HG03280 (cell line): Measurements from ENCODE around the gene RRAS.
A peak's percentile ranks its signal among the peaks of the same experiment; 100 is the strongest.

Source experiments
- ATAC-seq: cut with Tn5 transposase; IDR thresholded peaks from one replicate; pipeline ENCODE4 v1.9.1; 2021; ENCODE audit warnings: mild to moderate bottlenecking, moderate library complexity; ENCODE audit not compliant: unreplicated experiment

Gene RRAS

DNA sequence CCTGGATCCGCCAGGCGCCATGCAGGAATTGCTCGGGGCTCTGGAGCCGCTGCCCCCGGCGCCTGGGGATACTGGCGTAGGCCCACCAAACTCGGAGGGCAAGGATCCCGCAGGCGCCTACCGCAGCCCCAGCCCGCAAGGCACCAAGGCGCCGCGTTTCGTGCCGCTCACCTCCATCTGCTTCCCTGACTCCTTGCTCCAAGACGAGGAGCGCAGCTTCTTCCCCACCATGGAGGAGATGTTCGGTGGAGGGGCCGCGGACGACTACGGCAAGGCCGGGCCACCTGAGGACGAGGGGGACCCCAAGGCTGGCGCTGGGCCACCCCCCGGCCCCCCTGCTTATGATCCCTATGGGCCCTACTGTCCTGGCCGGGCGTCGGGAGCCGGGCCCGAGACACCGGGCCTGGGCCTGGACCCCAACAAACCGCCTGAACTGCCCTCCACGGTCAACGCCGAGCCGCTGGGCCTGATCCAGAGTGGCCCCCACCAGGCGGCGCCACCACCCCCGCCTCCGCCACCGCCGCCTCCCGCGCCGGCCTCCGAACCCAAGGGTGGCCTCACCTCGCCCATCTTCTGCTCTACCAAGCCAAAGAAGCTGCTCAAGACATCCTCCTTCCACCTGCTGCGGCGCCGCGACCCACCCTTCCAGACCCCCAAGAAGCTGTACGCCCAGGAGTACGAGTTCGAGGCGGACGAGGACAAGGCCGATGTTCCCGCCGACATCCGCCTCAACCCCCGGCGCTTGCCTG, 42.8 kb downstream of the RRAS start:
- no peak for ATAC-seq

DNA sequence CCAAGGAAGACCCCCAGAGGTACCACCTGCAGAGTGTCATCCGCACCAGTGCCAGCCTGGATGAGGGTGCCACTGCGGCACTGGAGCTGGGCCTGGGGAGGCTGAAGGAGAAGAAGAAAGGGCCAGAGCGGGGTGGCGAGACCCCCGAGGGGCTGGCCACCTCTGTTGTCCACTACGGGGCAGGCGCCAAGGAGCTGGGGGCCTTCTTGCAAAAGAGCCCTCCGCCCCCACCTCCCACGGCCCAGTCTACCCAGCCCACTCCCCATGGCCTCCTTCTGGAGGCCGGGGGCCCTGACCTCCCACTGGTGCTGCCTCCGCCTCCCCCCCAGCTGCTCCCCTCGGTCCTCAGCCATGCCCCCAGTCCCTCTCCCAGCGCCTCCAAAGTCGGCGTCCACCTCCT, 43.5 kb downstream of the RRAS start:
- ATAC-seq, result no peak

DNA sequence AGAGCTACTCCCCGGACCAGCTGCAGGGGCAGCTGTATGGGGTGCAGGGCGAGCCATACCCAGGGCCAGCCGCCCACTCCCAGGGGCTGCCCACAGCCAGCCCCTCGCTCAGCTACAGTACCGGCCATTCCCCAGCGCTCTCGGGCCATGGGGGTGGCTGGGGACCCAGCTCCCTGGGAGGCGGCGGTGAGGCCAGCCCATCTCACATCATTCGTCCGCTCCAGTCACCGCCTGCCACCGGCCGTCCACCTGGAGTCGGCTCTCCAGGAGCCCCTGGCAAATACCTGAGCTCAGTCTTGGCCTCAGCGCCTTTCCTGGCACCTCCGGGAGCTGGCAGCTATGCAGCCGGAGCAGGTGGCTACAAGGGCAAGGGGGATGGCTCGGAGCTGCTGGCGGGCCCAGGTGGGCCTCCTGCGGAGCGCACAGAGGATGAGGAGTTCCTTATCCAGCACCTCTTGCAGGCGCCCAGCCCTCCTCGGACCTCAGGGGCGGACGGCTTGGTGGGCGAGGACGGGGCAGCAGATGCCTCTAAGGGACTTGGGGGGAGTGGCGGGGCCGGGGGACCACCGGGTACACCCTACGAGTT, 44.0 kb downstream of the RRAS start:
- no peak for ATAC-seq

DNA sequence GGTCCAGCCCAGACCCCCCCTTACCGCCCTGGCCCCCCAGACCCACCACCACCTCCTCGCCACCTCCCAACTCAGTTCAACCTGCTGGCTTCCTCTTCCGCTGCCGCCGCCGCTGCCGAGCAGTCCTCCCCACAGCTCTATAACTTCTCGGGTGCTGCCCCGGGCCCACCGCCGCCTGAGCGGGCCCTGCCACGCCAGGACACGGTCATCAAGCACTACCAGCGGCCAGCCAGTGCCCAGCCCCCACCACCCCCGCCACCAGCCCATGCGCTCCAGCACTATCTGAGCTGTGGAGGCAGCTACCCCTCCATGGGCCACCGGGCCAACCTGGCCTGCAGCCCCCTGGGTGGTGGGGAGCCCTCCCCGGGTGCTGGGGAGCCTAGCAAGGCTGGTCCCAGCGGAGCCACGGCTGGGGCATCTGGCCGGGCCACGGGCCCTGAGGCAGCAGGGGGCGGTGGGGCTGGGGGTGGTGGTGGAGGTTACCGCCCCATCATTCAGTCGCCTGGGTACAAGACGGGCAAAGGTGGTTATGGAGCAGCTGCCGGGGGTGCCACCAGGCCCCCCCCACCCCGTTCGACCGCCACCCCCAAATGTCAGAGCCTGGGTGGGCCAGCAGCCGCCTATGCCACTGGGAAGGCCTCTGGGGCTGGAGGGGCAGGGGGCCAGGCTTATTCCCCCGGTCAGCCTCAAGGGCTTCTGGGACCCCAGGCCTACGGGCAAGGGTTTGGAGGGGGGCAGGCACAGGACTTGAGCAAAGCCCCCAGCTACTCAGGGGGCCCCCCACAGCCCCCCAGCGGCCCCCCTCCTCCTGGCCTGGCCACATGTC, 44.7 kb downstream of the RRAS start:
- no peak for ATAC-seq

DNA sequence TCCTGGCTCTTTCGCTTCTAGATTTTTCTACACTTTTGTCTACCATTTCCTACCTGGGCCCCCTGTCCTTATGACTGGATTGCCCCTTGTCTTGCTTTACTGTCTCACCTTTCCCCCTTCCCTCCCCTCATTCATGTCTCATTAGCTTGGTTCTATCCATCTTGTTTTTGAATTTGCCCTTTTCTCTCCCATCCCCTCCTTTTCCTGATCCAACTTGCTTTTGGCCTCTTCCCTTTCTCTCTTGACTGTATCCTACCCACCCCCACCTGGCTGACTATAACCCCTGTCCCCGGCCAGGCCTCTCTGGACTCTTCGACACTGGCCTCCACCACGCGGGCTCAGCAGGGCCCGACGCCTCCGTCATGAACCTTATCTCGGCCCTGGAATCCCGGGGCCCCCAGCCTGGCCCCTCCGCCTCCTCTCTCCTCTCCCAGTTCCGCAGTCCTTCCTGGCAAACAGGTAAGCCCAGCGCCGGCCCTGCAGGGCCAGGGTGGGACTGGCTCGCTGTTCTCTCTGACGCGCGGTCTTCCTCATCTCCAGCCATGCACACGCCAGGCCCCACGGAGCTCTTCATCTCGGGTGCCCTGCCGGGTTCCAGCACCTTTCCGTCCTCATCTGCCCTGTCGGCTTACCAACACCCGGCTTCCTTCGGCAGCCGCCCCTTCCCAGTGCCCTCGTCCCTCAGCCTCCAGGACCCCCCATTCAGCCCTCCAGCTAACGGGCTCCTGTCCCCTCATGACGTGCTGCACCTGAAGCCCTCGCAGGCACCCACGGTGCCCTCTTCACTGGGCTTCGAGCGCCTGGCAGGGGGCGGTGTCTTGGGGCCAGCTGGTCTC, 45.6 kb downstream of the RRAS start:
- no peak for ATAC-seq

DNA sequence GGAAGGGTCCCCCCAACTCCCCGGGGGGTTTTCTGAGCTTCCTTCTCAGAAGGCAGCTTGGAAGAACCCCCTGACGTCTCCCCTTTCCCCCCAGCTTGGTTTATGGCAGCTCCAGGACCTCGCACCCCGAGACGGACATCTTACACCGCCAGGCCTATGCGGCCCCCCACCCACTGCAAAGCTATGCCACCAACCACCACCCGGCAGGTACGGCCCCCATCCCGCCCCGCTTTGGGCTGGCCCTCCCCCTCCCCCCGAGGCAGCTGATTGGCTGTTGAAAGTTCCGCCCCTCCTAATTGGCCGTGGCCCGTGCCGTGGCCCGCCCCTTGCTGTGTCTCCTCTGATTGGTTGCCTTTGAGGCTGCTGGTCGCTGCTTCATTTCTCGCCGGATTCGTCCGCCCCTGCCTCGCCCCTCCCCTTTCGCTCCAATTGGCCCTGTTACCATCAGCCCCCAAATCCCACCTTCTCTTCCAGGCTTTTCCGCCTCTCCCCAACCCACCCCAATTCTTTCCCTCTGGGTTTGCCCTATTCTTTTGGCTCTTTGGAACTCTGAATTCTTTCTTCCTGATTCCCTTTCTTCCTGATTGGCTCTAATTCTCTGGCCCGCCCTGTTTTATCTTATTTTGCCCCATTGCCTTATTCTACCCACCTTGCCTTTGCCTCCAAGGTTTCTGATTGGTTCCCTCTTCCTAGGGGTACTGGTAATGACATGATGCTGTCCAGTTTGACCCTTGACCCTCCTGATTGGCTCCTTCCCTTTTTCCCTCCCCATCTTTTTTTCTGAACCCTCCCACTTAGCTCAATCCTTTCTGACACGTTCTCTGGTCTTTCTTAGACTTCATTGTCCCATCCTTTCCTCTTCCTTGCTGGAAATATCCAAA, 46.5 kb downstream of the RRAS start:
- ATAC-seq, result peak; percentile 46

DNA sequence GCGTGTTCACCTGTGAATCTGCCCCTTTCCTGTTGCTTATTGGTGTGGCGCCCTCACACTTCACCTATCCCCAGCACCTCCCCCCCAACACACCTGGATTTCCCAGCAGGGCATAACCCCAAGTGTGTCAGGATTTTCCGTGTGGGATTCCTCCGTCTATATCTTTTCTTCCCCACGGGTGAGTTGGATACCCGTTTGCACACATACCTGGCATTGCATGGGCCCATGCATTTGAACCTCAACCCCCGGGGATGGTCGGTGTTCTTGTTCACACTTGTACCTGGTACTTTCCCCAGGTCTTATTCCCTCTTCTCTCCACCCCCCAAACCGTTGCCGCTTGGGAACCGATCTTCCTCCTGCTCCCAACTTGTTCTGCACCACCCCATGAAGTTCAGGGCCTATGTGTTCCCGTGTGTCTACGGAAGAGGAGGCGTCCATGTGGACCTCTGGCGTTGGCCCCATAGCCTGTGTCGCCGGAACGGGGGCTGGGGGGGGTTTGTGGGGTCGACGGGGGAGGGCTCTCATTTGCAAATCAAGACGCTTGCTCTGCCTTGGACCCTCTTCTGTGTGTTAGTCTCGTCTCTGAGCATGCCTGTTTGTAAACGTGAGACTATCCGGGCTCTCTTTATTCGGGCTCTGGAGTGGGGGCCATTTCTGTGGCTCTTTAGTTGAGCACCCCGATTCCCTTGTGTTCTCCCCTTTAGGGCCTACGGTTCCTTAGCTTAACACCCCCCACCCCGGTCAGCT, 47.3 kb downstream of the RRAS start:
- ATAC-seq, result no peak

DNA sequence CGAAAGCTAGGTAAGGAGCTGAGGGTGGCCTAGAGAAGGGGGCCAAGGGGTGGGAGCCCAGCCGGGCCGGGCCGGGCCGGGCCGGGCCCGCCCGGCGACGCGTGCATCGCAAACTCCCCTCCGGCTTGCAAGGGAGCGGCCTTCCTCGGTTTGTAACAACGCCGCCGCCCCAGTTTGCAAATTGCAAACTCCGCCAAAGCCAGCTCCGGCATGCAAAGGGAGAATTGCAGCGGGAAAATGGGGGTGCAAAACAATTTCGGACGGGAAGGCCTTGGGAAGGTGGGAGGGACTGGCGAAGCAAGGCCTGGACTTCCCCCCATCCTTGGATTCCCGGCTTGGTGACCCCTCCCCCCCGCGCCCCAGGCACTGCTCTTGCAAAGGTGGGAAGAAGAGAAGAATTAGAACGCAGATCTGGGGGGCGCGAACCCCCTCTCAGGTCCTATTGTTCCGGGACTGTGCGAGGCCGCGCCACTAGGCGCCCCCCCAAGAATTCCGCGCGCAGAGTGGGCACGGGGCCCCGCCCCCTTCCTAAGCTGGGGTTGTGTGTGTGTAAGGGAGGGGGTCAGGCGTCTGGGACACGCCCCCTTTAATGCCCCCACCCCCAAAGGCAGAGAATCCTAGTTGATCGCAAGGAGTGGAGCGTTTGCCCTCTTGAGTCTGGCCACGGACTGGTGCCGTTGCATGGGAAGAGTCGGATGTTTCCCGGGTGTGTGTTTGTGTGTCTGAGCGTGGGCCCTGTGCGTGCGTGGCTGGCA, 48.0 kb downstream of the RRAS start:
- no peak for ATAC-seq

DNA sequence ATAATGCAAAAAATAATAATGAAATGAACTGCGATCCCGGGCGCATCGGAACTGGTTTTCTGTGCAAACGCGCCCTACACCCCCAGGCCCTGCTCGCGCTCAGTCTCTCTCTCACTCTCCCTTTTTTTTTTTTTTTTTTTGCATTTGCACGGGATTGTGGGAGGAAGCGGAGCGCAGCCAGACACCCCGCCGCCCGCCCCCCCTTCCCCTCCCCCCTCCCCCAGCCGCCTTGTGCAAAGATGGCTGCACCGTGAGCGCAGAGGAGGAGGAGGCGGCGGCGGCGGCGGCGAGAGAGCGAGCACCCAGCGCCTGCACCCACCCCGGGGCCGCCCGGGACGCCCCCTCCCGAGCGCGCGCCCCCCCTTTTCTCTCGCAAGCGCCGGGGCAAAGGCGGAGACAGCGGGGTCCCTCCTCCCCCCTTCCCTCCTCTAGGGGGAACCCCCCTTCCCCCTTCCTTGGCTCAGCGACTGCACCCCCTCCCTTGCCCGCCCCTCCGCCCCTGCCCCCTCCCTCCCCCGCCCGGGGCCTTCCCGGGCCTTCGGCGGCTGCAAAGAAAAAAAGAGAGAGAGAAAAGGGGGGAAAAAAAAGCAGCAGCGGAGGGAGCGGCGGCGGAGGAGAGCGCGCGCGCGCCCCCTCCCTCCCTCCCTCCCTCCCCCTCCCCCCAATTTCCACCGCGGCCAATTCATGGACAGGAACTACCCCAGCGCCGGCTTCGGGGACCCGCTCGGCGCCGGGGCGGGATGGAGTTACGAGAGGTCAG, 48.8 kb downstream of the RRAS start, which contains the start of gene PRR12:
TSS of gene PRR12 (plus strand) at position 212 of the 760 bp plus-strand sequence. CDS start at position 685, 473 bp downstream.
- ATAC-seq, result no peak

DNA sequence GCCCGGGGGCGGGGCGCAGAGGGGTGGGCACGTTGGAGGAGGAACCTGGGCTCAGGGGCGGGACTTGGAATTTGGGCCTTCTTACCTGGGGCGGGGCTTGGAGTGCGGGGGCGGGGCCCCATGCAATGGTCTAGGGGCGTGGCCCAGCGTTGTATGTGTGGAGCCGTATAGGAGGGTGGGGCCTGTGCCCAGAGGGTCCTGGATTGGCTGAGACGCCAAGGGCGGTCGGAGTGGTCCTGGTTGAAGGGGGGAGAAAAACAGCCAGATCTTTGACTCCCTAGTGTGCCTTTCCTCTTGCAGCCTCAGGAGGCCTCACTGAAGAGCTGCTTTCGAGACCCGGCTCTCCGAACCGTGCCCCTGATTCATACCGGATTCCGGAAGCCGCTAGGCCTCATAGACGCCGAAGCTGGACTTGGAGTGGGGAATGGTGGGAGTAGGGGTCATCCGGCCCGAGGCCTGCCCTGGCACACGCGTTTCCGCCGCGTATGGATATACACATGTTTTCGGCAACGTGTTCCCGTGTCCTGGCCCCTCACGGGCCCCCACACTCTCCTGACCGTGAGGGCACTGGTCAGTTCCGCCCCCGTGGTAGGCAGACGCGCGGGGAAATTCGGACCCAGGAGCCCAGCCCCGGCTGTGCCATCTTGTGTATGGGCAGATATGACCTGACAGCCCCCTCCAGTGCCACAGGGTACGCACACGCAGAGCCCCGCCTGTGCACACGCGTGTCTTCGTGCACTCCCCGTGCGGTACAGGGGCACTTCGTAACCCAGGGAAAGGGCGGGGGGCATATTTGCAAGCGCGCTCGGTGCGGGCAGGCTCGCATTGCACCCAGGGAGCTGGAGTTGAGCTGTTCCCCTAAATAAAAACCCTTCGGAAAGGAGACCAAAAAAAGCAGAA, 49.6 kb downstream of the RRAS start:
- peak; percentile 64 for ATAC-seq

DNA sequence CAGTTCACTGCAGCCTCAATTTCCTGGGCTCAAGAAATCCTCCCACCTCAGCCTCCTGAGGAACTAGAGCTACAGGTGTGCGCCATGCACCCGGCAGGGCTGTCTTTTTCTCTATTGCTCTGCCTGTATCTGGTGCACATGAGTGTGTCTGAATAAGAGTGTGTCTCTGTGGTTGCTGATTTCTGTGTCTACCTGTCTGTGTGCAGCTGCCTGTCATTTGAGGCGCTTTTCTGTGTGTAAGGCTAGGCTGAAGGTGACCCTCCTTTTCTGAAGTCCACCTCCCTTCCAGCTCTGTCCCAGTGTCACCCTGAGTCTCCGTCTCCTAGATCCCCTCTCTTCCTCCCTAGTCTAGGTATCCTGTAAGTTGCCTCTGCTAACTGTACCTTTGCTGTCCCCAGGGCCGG, 50.4 kb downstream of the RRAS start:
- no peak for ATAC-seq

DNA sequence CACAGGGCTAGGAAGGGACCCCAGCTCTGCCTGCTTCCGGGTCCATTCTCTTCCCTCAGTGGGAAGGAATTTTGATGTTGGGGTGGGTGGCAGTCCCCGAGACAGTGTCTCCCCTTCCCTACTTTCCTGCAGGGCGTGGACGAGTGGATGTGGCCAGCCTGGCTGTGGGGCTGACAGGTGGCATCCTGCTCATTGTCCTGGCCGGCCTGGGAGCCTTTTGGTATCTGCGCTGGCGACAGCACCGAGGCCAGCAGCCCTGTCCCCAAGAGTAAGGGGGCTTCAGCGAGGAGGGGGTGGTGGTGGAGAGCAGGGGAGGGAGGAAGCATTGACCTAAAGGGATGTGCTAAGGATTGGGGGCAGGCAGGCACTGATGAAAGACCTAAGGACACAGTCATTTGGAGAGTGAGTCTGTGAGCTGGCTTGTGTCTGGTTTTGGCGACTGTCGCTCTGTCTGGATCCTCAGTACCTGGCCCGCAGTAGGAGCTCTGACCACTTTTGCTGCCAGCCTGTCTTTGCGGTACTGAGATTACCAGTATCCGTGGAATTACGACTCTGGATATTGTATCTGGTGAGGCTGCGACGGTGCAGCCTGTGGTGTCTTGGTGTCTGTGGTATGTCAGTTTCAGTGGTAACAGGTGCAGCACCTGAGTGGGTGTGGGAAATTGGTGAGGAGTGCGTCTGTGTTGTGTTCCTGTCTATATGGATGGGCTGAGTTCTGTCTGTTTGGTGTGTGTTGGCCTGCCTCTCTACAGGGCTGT, 51.4 kb downstream of the RRAS start:
- ATAC-seq, result no peak

DNA sequence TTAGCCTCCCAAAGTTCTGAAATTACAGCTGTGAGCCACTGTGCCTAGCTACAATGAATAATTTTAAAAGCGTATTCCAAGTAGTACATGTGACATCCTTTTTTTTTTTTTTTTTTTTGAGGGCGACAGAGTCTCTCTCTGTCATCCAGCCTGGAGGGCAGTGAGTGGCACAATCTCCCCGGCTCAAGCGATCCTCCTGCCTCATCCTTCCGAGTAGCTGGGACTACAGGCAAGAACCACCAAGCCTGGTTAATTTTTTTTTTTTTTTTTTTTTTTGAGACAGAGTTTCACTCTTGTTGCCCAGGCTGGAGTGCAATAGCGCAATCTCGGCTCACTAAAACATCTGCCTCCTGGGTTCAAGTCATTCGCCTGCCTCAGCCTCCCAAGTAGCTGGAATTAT, 52.7 kb downstream of the RRAS start:
- ATAC-seq, result no peak
